Measurements from ENCODE around the gene ADTRP. TPM values are rescaled to one million over a fixed set of nuclear protein-coding genes. Genes with fewer than 3 reads are reported as not detected.

The ADTRP gene, protein sequence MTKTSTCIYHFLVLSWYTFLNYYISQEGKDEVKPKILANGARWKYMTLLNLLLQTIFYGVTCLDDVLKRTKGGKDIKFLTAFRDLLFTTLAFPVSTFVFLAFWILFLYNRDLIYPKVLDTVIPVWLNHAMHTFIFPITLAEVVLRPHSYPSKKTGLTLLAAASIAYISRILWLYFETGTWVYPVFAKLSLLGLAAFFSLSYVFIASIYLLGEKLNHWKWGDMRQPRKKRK
- total RNA-seq = 1.0 and 2.3 TPM in 2 replicates

GRCh38 chr6:11778648-11779328 lies at the start of gene ADTRP:
TSS of gene ADTRP (minus strand) at chr6:11778803. CDS start at chr6:11778759, 44 bp downstream.

Other genes starting within 250 kb of the ADTRP start
- gene TMEM170B, start 241.1 kb downstream of the ADTRP start, total RNA-seq = 0.87 and 1.3 TPM in 2 replicates
- 8.3 and 11.4 TPM in 2 replicates for gene HIVEP1, start 233.5 kb upstream of the ADTRP start, total RNA-seq

All from smooth muscle cell of trachea (primary cell).